ENCODE data around the gene MEIOC. TPM values are rescaled to one million over a fixed set of nuclear protein-coding genes. Genes with fewer than 3 reads are reported as not detected.

Gene MEIOC
- total and polyA plus RNA-seq, 2 of the 8 experiments (the other 6 are each of a cell fraction or from before 2014, with no cell fraction given): 4.2 to 4.8 TPM

- no peak overlapping the region for H4K8ac ChIP-seq (ENCODE audit: extremely low read depth, insufficient read depth, low read length)
- no peak overlapping the region for H4K91ac ChIP-seq (replicated peaks; ENCODE audit: insufficient read length, low read length)
- peaks cover 2 to 3% of the 10 kb centered on the region in 2 experiments; a peak in 2 of 4 replicates for H3K9me3 ChIP-seq (ENCODE audit: insufficient read depth in 2 of 2, low read depth in 1 of 2, low read length in 1 of 2)
- no peak overlapping the region for H4K5ac ChIP-seq (ENCODE audit: insufficient read length, low read depth, low read length)
- H2AFZ ChIP-seq (ENCODE audit: low read length): no peak overlapping the region
- H3K4me1 ChIP-seq (replicated peaks in 1 of 4; ENCODE audit: control insufficient read depth in 3 of 4, insufficient read depth in 4 of 4, low read length in 3 of 4): no peaks in the 10 kb centered on the region; a peak in 1 of 7 replicates
- no peak overlapping the region for H2BK12ac ChIP-seq (ENCODE audit: low read depth, low read length)
- H3K4me2 ChIP-seq (ENCODE audit: insufficient read depth in 1 of 2, low read depth in 2 of 2, low read length in 2 of 2): no peak overlapping the region
- peaks cover 2 to 34% (median 24%) of the 10 kb centered on the region in 4 experiments for H3K27me3 ChIP-seq (replicated peaks in 1 of 4; ENCODE audit: control insufficient read depth in 3 of 4, extremely low read depth in 1 of 4, insufficient read depth in 3 of 4, low read length in 3 of 4)
- no peak overlapping the region for H3K4me3 ChIP-seq (ENCODE audit: extremely low read depth in 1 of 4, insufficient read depth in 2 of 4, low read depth in 3 of 4, low read length in 4 of 4)
- H2BK20ac ChIP-seq (ENCODE audit: low read length): no peak overlapping the region
- no peak overlapping the region for H2AK5ac ChIP-seq (ENCODE audit: low read depth, low read length)
- H3K9ac ChIP-seq (replicated peaks in 1 of 4; ENCODE audit: extremely low read depth in 1 of 4, low read depth in 3 of 4, low read length in 3 of 4): no peak overlapping the region
- WGBS, 2 experiments (ENCODE audit: extremely low coverage in 1 of 2, insufficient coverage in 1 of 2, insufficient read length in 1 of 2, insufficient replicate concordance in 2 of 2, low coverage in 1 of 2, low lambda C conversion rate in 2 of 2, missing lambda C conversion rate in 1 of 2): 89% methylated on average over 8 of the region's 8 CpGs; no CpG with 5 or more reads in 1 of the 2 experiments
- H3K14ac ChIP-seq (ENCODE audit: insufficient read length): no peak overlapping the region
- no peaks in the 10 kb centered on the region for H3K36me3 ChIP-seq (ENCODE audit: control insufficient read depth in 2 of 4, insufficient read depth in 4 of 4, low read length in 3 of 4)
- no peaks in the 10 kb centered on the region for H3K79me1 ChIP-seq (ENCODE audit: low read depth, low read length)
- H3K23ac ChIP-seq (ENCODE audit: insufficient read length): no peak overlapping the region
- DNase-seq (ENCODE audit: low read depth in 1 of 2, low spot score in 2 of 2) (no peak), FAIRE-seq (no peak)
- H3K23me2 ChIP-seq (ENCODE audit: low read depth, low read length): peaks cover 3% of the 10 kb centered on the region; the same call in 1 of the 2 replicates
- H3K27ac ChIP-seq (ENCODE audit: low read depth, low read length): no peak overlapping the region
- POLR2A ChIA-PET (ENCODE audit: partially characterized antibody): no interaction called here
- H3K18ac ChIP-seq (ENCODE audit: extremely low read depth, low read length): no peak overlapping the region
- H3K79me2 ChIP-seq (ENCODE audit: control insufficient read depth in 1 of 2, insufficient read depth in 2 of 2, low read length in 2 of 2): no peaks in the 10 kb centered on the region
- H4K20me1 ChIP-seq (replicated peaks in 1 of 2; ENCODE audit: control insufficient read depth in 1 of 2, insufficient read depth in 2 of 2, low read length in 2 of 2): no peaks in the 10 kb centered on the region
- H2BK15ac ChIP-seq (ENCODE audit: low read length): no peak overlapping the region
- H3K56ac ChIP-seq (replicated peaks; ENCODE audit: insufficient read length, low read depth, low read length): no peak overlapping the region
- H3K4ac ChIP-seq (replicated peaks; ENCODE audit: insufficient read length, low read depth, low read length): no peak overlapping the region
- CTCF ChIA-PET (ENCODE audit: partially characterized antibody): no interaction called here
- no peak overlapping the region for H2BK120ac ChIP-seq (replicated peaks; ENCODE audit: low read depth, low read length)
- no peak overlapping the region for H2BK5ac ChIP-seq (ENCODE audit: low read depth, low read length)
- no peak for TF ChIP-seq POLR2AphosphoS5 (IDR thresholded peaks at IDR 0.05; ENCODE audit: low read depth, low read length)
Observed at GRCh38 chr17:44652727-44653126, 3.5 kb upstream of the MEIOC start.

All from H1 (cell line).